H1 (cell line): ENCODE results near the gene ELP5. TPM values are rescaled to one million over a fixed set of nuclear protein-coding genes. Genes with fewer than 3 reads are reported as not detected.
A peak's percentile ranks its signal among the peaks of the same experiment; 100 is the strongest.

Experiments used
- CTCF ChIA-PET: fragments of 300-600 bp; sonication (Branson Sonifier 250); formaldehyde crosslinking; loops from one replicate; lab custom pipeline; 2021; ENCODE audit not compliant: partially characterized antibody; lab: Charles Lee
- POLR2A ChIA-PET: fragments of 300-600 bp; sonication (Branson Sonifier 250); formaldehyde crosslinking; loops from one replicate; lab custom pipeline; 2021; ENCODE audit warnings: inconsistent platforms; ENCODE audit not compliant: partially characterized antibody; lab: Charles Lee
- DNase-seq, 2 experiments: peaks; one replicate each; pipeline versions ENCODE4 v3.0.0 to v3.0.0-alpha.2; 2010 to 2022; ENCODE audit warnings: low spot score in 2 of 2, low read depth in 1 of 2, mixed read lengths in 1 of 2
- FAIRE-seq: peaks from 2 replicates; lab custom pipeline; 2011; peaks lifted over from hg19 to GRCh38; lab: Jason Lieb, UNC
- H2AFZ ChIP-seq: 2 replicates; pipeline ENCODE4 v1.8.1; 2012; ENCODE audit warnings: low read length, inconsistent platforms
- H2AK5ac ChIP-seq: 2 replicates; pipeline ENCODE4 v1.6.1; 2013; ENCODE audit warnings: low read depth, low read length
- H2BK120ac ChIP-seq: replicated peaks from 2 replicates; pipeline ENCODE3; 2013; ENCODE audit warnings: low read depth, low read length, inconsistent platforms
- H2BK12ac ChIP-seq: 2 replicates; pipeline ENCODE4 v1.6.1; 2013; ENCODE audit warnings: low read depth, low read length
- H2BK15ac ChIP-seq: 2 replicates; pipeline ENCODE4 v1.6.1; 2013; ENCODE audit warnings: low read length
- H2BK20ac ChIP-seq: 2 replicates; pipeline ENCODE4 v1.6.1; 2013; ENCODE audit warnings: low read length
- H2BK5ac ChIP-seq: 2 replicates; pipeline ENCODE4 v1.6.1; 2013; ENCODE audit warnings: low read depth, low read length
- H3K14ac ChIP-seq: 2 replicates; pipeline ENCODE4 v1.6.1; 2013; ENCODE audit warnings: inconsistent platforms; ENCODE audit not compliant: insufficient read length
- H3K18ac ChIP-seq: 2 replicates; pipeline ENCODE4 v1.6.1; 2013; ENCODE audit warnings: low read length; ENCODE audit errors: extremely low read depth
- H3K23ac ChIP-seq: 2 replicates; pipeline ENCODE4 v1.6.1; 2013; ENCODE audit warnings: inconsistent platforms; ENCODE audit not compliant: insufficient read length
- H3K23me2 ChIP-seq: 2 replicates; pipeline ENCODE4 v1.6.1; 2013; ENCODE audit warnings: low read depth, low read length
- H3K27ac ChIP-seq: 2 replicates; pipeline ENCODE4 v1.6.1; 2011; ENCODE audit warnings: low read depth, low read length, inconsistent platforms
- H3K27me3 ChIP-seq, 4 experiments: replicated peaks in 1 of 4; 1 replicate in 1 of 4; 2 replicates in 3 of 4; pipeline versions ENCODE4 v1.6.1 to v1.8.1; 2011 to 2013; ENCODE audit warnings: low read length in 3 of 4, mild to moderate bottlenecking in 3 of 4, inconsistent platforms in 2 of 4, mixed read lengths in 2 of 4, moderate library complexity in 1 of 4; ENCODE audit not compliant: control insufficient read depth in 3 of 4, insufficient read depth in 3 of 4; ENCODE audit errors: extremely low read depth in 1 of 4
- H3K36me3 ChIP-seq, 4 experiments: 2 replicates each; pipeline versions ENCODE4 v1.6.1 to v1.8.1; 2011 to 2013; ENCODE audit warnings: mild to moderate bottlenecking in 4 of 4, low read length in 3 of 4, moderate library complexity in 2 of 4, control low read depth in 1 of 4, inconsistent platforms in 1 of 4; ENCODE audit not compliant: insufficient read depth in 4 of 4, control insufficient read depth in 2 of 4
- H3K4ac ChIP-seq: replicated peaks from 2 replicates; pipeline ENCODE3; 2013; ENCODE audit warnings: low read length, low read depth, mixed read lengths, inconsistent platforms; ENCODE audit not compliant: insufficient read length
- H3K4me1 ChIP-seq, 4 experiments: replicated peaks in 1 of 4; 1 replicate in 1 of 4; 2 replicates in 3 of 4; pipeline versions ENCODE4 v1.6.1 to v1.8.1; 2011 to 2013; ENCODE audit warnings: low read length in 3 of 4, inconsistent platforms in 2 of 4, mixed read lengths in 1 of 4; ENCODE audit not compliant: insufficient read depth in 4 of 4, control insufficient read depth in 3 of 4
- H3K4me2 ChIP-seq, 2 experiments: 2 replicates each; pipeline versions ENCODE4 v1.6.1 to v1.8.1; 2011 to 2013; ENCODE audit warnings: low read depth in 2 of 2, low read length in 2 of 2, control low read depth in 1 of 2, inconsistent platforms in 1 of 2, mild to moderate bottlenecking in 1 of 2; ENCODE audit not compliant: insufficient read depth in 1 of 2
- H3K4me3 ChIP-seq, 4 experiments: fragments of 200-600, 300-600 bp in 1 of 4; sonication (generic), shearing (Covaris generic), sonication (Bioruptor Twin) in 1 of 4; 2 replicates each; pipeline versions ENCODE4 v1.5.1 to v1.8.1; 2011 to 2016; ENCODE audit warnings: low read length in 4 of 4, low read depth in 3 of 4, control low read depth in 2 of 4, inconsistent platforms in 2 of 4, mild to moderate bottlenecking in 2 of 4, mixed read lengths in 1 of 4, moderate library complexity in 1 of 4; ENCODE audit not compliant: insufficient read depth in 2 of 4; ENCODE audit errors: extremely low read depth in 1 of 4
- H3K56ac ChIP-seq: replicated peaks from 2 replicates; pipeline ENCODE3; 2013; ENCODE audit warnings: low read depth, mild to moderate bottlenecking, mixed read lengths, low read length, inconsistent platforms; ENCODE audit not compliant: insufficient read length
- H3K79me1 ChIP-seq: 2 replicates; pipeline ENCODE4 v1.6.1; 2013; ENCODE audit warnings: low read depth, low read length, control low read depth
- H3K79me2 ChIP-seq, 2 experiments: 2 replicates each; pipeline versions ENCODE4 v1.6.1 to v1.8.1; 2012 to 2013; ENCODE audit warnings: low read length in 2 of 2, mild to moderate bottlenecking in 2 of 2, inconsistent platforms in 1 of 2; ENCODE audit not compliant: insufficient read depth in 2 of 2, control insufficient read depth in 1 of 2
- H3K9ac ChIP-seq, 4 experiments: replicated peaks in 1 of 4; 1 replicate in 1 of 4; 2 replicates in 3 of 4; pipeline versions ENCODE4 v1.6.1 to v1.8.1; 2011 to 2013; ENCODE audit warnings: low read depth in 3 of 4, low read length in 3 of 4, control low read depth in 2 of 4, mild to moderate bottlenecking in 2 of 4, moderate library complexity in 2 of 4, inconsistent platforms in 1 of 4; ENCODE audit errors: extremely low read depth in 1 of 4
- H3K9me3 ChIP-seq, 2 experiments: 2 replicates each; pipeline versions ENCODE4 v1.6.1 to v1.8.1; 2012 to 2013; ENCODE audit warnings: mild to moderate bottlenecking in 2 of 2, moderate library complexity in 2 of 2, control low read depth in 1 of 2, inconsistent platforms in 1 of 2, low read depth in 1 of 2, low read length in 1 of 2, mixed read lengths in 1 of 2; ENCODE audit not compliant: insufficient read depth in 2 of 2
- H4K20me1 ChIP-seq, 2 experiments: replicated peaks in 1 of 2; 2 replicates each; pipeline versions ENCODE3 to v1.8.1; 2011 to 2013; ENCODE audit warnings: inconsistent platforms in 2 of 2, low read length in 2 of 2, mild to moderate bottlenecking in 1 of 2; ENCODE audit not compliant: insufficient read depth in 2 of 2, control insufficient read depth in 1 of 2
- H4K5ac ChIP-seq: 2 replicates; pipeline ENCODE4 v1.6.1; 2013; ENCODE audit warnings: low read length, low read depth, mixed read lengths, inconsistent platforms; ENCODE audit not compliant: insufficient read length
- H4K8ac ChIP-seq: 2 replicates; pipeline ENCODE4 v1.8.0; 2013; ENCODE audit warnings: mild to moderate bottlenecking, moderate library complexity, low read length, inconsistent platforms; ENCODE audit not compliant: insufficient read depth; ENCODE audit errors: extremely low read depth
- H4K91ac ChIP-seq: replicated peaks from 2 replicates; pipeline ENCODE3; 2013; ENCODE audit warnings: low read length, mixed read lengths, inconsistent platforms; ENCODE audit not compliant: insufficient read length
- EGR1 ChIP-seq: IDR thresholded peaks from 2 replicates; pipeline ENCODE4 v1.6.1; 2011; ENCODE audit warnings: low read depth, low read length, borderline replicate concordance
- EP300 ChIP-seq, 2 experiments: IDR thresholded peaks; 1 replicate in 1 of 2; 2 replicates in 1 of 2; pipeline ENCODE4 v1.6.1; 2011 to 2012; ENCODE audit warnings: low read depth in 2 of 2, low read length in 2 of 2, mild to moderate bottlenecking in 2 of 2, borderline replicate concordance in 1 of 2, inconsistent platforms in 1 of 2, moderate library complexity in 1 of 2
- GTF2F1 ChIP-seq: IDR thresholded peaks from 2 replicates; pipeline ENCODE4 v1.6.1; 2012; ENCODE audit warnings: low read depth, low read length, improper control_type of control experiment, borderline replicate concordance
- HDAC6 ChIP-seq: IDR thresholded peaks from one replicate; pipeline ENCODE4 v1.7.1; 2012; ENCODE audit warnings: low read depth, mild to moderate bottlenecking, inconsistent platforms, low read length, moderate library complexity
- NRF1 ChIP-seq: IDR thresholded peaks from 2 replicates; pipeline ENCODE4 v1.6.1; 2011; ENCODE audit warnings: mild to moderate bottlenecking, low read depth, low read length, improper control_type of control experiment
- POLR2A ChIP-seq, 2 experiments: IDR thresholded peaks; 1 replicate in 1 of 2; 2 replicates in 1 of 2; pipeline ENCODE4 v1.6.1; 2011; ENCODE audit warnings: low read depth in 2 of 2, low read length in 2 of 2, mild to moderate bottlenecking in 2 of 2; ENCODE audit errors: control extremely low read depth in 1 of 2
- RAD21 ChIP-seq, 2 experiments: IDR thresholded peaks in 1 of 2; conservative IDR thresholded peaks in 1 of 2; 2 replicates each; pipeline ENCODE4 v1.6.1; 2011; ENCODE audit warnings: low read depth in 2 of 2, low read length in 2 of 2, improper control_type of control experiment in 1 of 2, inconsistent platforms in 1 of 2, mild to moderate bottlenecking in 1 of 2, moderate library complexity in 1 of 2
- RFX5 ChIP-seq: IDR thresholded peaks from 2 replicates; pipeline ENCODE4 v1.6.1; 2011; ENCODE audit warnings: low read depth, low read length, improper control_type of control experiment, borderline replicate concordance
- SIN3A ChIP-seq, 2 experiments: IDR thresholded peaks in 1 of 2; conservative IDR thresholded peaks in 1 of 2; 2 replicates each; pipeline ENCODE4 v1.6.1; 2011 to 2012; ENCODE audit warnings: low read length in 2 of 2, improper control_type of control experiment in 1 of 2, low read depth in 1 of 2, mild to moderate bottlenecking in 1 of 2
- TBP ChIP-seq: IDR thresholded peaks from 2 replicates; pipeline ENCODE4 v1.6.1; 2011; ENCODE audit warnings: low read depth, low read length, improper control_type of control experiment
- WGBS, 2 experiments: shearing (Covaris generic) in 1 of 2; methylation state at CpG; one replicate each; pipeline versions ENCODE4 v1.1.6 to v1.1.7; 2013 to 2015; ENCODE audit warnings: low lambda C conversion rate in 2 of 2, mixed read lengths in 2 of 2, inconsistent platforms in 1 of 2, low coverage in 1 of 2, missing lambda C conversion rate in 1 of 2; ENCODE audit not compliant: insufficient replicate concordance in 2 of 2, insufficient coverage in 1 of 2, insufficient read length in 1 of 2; ENCODE audit errors: extremely low coverage in 1 of 2, missing lambda C conversion rate in 1 of 2; 5-methylcytosine and 5-hydroxymethylcytosine counted together
- polyA plus RNA-seq, 7 experiments: library from polyadenylated mRNA; depleted of rRNA in 3 of 7; stranded (reverse) in 5 of 7; unstranded in 2 of 7; fragments of >200 nt in 5 of 7; fragments of 200-250 nt in 2 of 7; gene quantifications; 1 replicate in 5 of 7; 2 replicates in 1 of 7; 4 replicates in 1 of 7; pipeline versions ENCODE4 v1.2.1 to v1.2.3, GENCODE V29; 2011 to 2013; ENCODE audit warnings: missing spikeins in 2 of 7, mixed read lengths in 2 of 7
- total RNA-seq: library from RNA; stranded (reverse); fragmentation: NEBNext Ultra II Directional; extraction: Animal tissue kit (Norgen Biotek cat#: 25700); gene quantifications from 2 replicates; pipeline ENCODE4 v1.2.1, GENCODE V29; 2021

Gene ELP5
- total and polyA plus RNA-seq, 2 of the 8 experiments (the other 6 are each of a cell fraction or from before 2014, with no cell fraction given): 75.4 to 107 TPM

DNA sequence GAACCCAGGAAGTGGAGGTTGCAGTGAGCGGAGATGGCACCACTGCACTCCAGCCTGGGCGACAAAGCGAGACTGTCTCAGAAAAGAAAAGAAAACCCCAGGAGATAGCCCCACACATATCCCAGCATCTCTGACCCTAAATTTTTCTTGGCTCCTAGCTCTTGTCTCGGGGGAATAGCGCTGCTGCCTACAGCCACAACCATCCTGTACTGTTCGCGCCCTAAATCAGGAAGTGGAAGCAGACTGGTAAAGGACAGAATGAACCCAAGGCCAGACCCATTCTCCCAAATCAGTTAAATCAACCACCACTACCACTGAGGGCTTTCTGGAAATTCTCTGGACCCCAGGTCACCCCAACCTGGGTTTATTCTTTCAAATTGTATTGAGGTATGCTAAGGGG lies 2.2 kb upstream of the ELP5 start:
- Histone ChIP-seq H3K4ac (no peak overlapping the region), H2BK120ac (no peak overlapping the region), H3K4me1 (peaks cover 3 to 12% (median 5%) of the 10 kb centered on the region in 4 experiments), H3K79me2 (peaks cover 23 to 54% of the 10 kb centered on the region in 2 experiments), H4K8ac (no peak overlapping the region), H3K23me2 (peaks cover 7% of the 10 kb centered on the region), H3K9me3 (no peaks in the 10 kb centered on the region), H2BK12ac (no peak overlapping the region), H3K9ac (no peak overlapping the region; a peak in 1 of 7 replicates), H3K27me3 (no peaks in the 10 kb centered on the region), H2AK5ac (no peak overlapping the region), H3K18ac (no peak overlapping the region), H3K23ac (no peak overlapping the region), H3K79me1 (peaks cover 16% of the 10 kb centered on the region), H3K14ac (no peak overlapping the region), H4K5ac (no peak overlapping the region), H3K4me3 (peak overlapping the region in 2 of 4 experiments; percentile 78 to 84; a peak in 5 of 8 replicates), H3K27ac (no peak overlapping the region), H4K20me1 (peaks cover 4 to 11% of the 10 kb centered on the region in 2 experiments), H3K4me2 (peak overlapping the region; percentile 82 to 99; a peak in 3 of 4 replicates), H4K91ac (no peak overlapping the region), H2BK5ac (no peak overlapping the region), H2AFZ (no peak overlapping the region), H2BK20ac (no peak overlapping the region), H2BK15ac (no peak overlapping the region), H3K56ac (no peak overlapping the region), H3K36me3 (peaks cover 9 to 25% (median 18%) of the 10 kb centered on the region in 4 experiments; a peak in 7 of 8 replicates)
- TF ChIP-seq HDAC6 (no peak), RAD21 (IDR thresholded peaks at IDR 0.05 in 1 of 2, conservative IDR thresholded peaks at IDR 0.05 in 1 of 2; ENCODE audit: low read depth in 2 of 2, low read length in 2 of 2) (no peak), SIN3A (conservative IDR thresholded peaks at IDR 0.05 in 1 of 2, IDR thresholded peaks at IDR 0.05 in 1 of 2; ENCODE audit: low read depth in 1 of 2, low read length in 2 of 2) (no peak), GTF2F1 (no peak), NRF1 (no peak), EP300 (IDR thresholded peaks at IDR 0.05; ENCODE audit: borderline replicate concordance in 1 of 2, low read depth in 2 of 2, low read length in 2 of 2) (no peak), POLR2A (IDR thresholded peaks at IDR 0.05; ENCODE audit: control extremely low read depth in 1 of 2, low read depth in 2 of 2, low read length in 2 of 2) (no peak), TBP (no peak), RFX5 (no peak), EGR1 (no peak)
- WGBS, 2 experiments: 96% methylated on average over 7 of the region's 7 CpGs; no CpG with 5 or more reads in 1 of the 2 experiments
- POLR2A ChIA-PET: interaction anchor here (1.0 to 8.3 kb wide), 7 partner anchors 7 to 65 kb away, joined by 4 to 121 read pairs (median 12); partner anchors contain the start of genes ACADVL, CLDN7, DLG4 and DVL2
- DNase-seq: no peak
- FAIRE-seq: no peak
- CTCF ChIA-PET: interaction anchor here (1.2 to 1.4 kb wide), 3 partner anchors 8 to 43 kb away, joined by 3 to 7 read pairs (median 4); partner anchors contain the start of gene SLC2A4
